AG04450 (cell line): ENCODE measurements around the gene TMEM59L. TPM values are rescaled to one million over a fixed set of nuclear protein-coding genes. Genes with fewer than 3 reads are reported as not detected.

Source experiments
- CTCF ChIA-PET: fragments of 300-600, 350-600 bp; formaldehyde crosslinking; extraction: SDS; loops from one replicate; lab custom pipeline; 2022; ENCODE audit warnings: antibody characterized with exemption, inconsistent platforms; lab: Charles Lee
- POLR2A ChIA-PET: fragments of 350-600 bp; formaldehyde crosslinking; extraction: SDS; loops from one replicate; lab custom pipeline; 2021; ENCODE audit warnings: antibody characterized with exemption, inconsistent platforms; lab: Yijun Ruan, JAX
- DNase-seq: peaks from one replicate; pipeline ENCODE4 v3.0.0-alpha.2; 2011; ENCODE audit warnings: low read depth, low spot score
- H3K27ac ChIP-seq: one replicate; pipeline ENCODE4 v1.5.1; 2012; ENCODE audit warnings: low read depth, low read length, control low read depth
- H3K27me3 ChIP-seq: one replicate; pipeline ENCODE4 v1.6.0; 2012; ENCODE audit warnings: low read length; ENCODE audit not compliant: control insufficient read depth, insufficient read depth
- H3K4me3 ChIP-seq: 2 replicates; pipeline ENCODE4 v1.5.1; 2011; ENCODE audit warnings: mild to moderate bottlenecking, low read depth, low read length, control low read depth
- H3K9me3 ChIP-seq: 2 replicates; pipeline ENCODE4 v1.5.1; 2012; ENCODE audit warnings: low read length; ENCODE audit not compliant: control insufficient read depth, insufficient read depth
- CTCF ChIP-seq: IDR thresholded peaks from 2 replicates; pipeline ENCODE4 v1.5.1; 2011; ENCODE audit warnings: low read depth, low read length, control low read depth, inconsistent platforms
- polyA plus RNA-seq: library from polyadenylated mRNA; depleted of rRNA; stranded (reverse); fragments of >200 nt; gene quantifications from 2 replicates; pipeline ENCODE4 v1.2.3, GENCODE V29; 2011

TMEM59L gene
- polyA plus RNA-seq, 1 experiment, result 0.81 TPM

- no peak overlapping the region for H3K27ac ChIP-seq
- TF ChIP-seq CTCF, result no peak
- CTCF ChIA-PET, result no interaction called here
- H3K27me3 ChIP-seq, result peaks cover 86% of the 10 kb centered on the region
- no peak for DNase-seq
- no peaks in the 10 kb centered on the region; the same call in 1 of the 2 replicates for H3K9me3 ChIP-seq
- H3K4me3 ChIP-seq, result no peak overlapping the region
- POLR2A ChIA-PET, result no interaction called here
These were observed 3.0 kb upstream of the TMEM59L start for GRCh38 chr19:18609717-18610051.

- ChIA-PET CTCF (no interaction called here), POLR2A (no interaction called here)
- Histone ChIP-seq H3K27me3 (peaks cover 83% of the 10 kb centered on the region), H3K9me3 (no peaks in the 10 kb centered on the region; the same call in 1 of the 2 replicates), H3K4me3 (no peak overlapping the region), H3K27ac (no peak overlapping the region)
- DNase-seq, result no peak
- no peak for TF ChIP-seq CTCF
These were observed 2.5 kb upstream of the TMEM59L start for GRCh38 chr19:18610245-18610555.

- no peak for TF ChIP-seq CTCF
- no peak for DNase-seq
- POLR2A ChIA-PET, result no interaction called here
- no peak overlapping the region for H3K4me3 ChIP-seq
- H3K9me3 ChIP-seq, result no peaks in the 10 kb centered on the region; the same call in 1 of the 2 replicates
- H3K27ac ChIP-seq, result no peak overlapping the region
- peaks cover 77% of the 10 kb centered on the region for H3K27me3 ChIP-seq
- CTCF ChIA-PET, result no interaction called here
These were observed 1.9 kb upstream of the TMEM59L start for GRCh38 chr19:18610556-18611326.

- CTCF ChIA-PET, result no interaction called here
- TF ChIP-seq CTCF, result no peak
- no peak overlapping the region for H3K4me3 ChIP-seq
- H3K27ac ChIP-seq, result no peak overlapping the region
- peaks cover 80% of the 10 kb centered on the region for H3K27me3 ChIP-seq
- POLR2A ChIA-PET, result no interaction called here
- H3K9me3 ChIP-seq, result no peaks in the 10 kb centered on the region; the same call in 1 of the 2 replicates
- DNase-seq, result no peak
These were observed 1.2 kb upstream of the TMEM59L start for GRCh38 chr19:18611327-18612050.
